RWPE2 (cell line): Measurements from ENCODE around the gene WASF2.

Experiments used
- ATAC-seq: fragments of 200-7000 bp; cut with Tn5 transposase; 3 replicates; pipeline ENCODE4 v1.9.1; 2021; ENCODE audit warnings: low read depth
- DNase-seq: peaks from one replicate; pipeline ENCODE4 v3.0.0-alpha.2; 2020; ENCODE audit warnings: low spot score
- H3K27ac ChIP-seq: fragments of 450-650 bp; 2 replicates; pipeline ENCODE4 v1.5.1; 2017; ENCODE audit warnings: mild to moderate bottlenecking; ENCODE audit not compliant: poor library complexity, severe bottlenecking
- H3K27me3 ChIP-seq: fragments of 250-450 bp; sonication (Bioruptor Pico); 2 replicates; pipeline ENCODE4 v1.5.1; 2021; ENCODE audit warnings: mild to moderate bottlenecking, moderate library complexity; ENCODE audit not compliant: insufficient read depth, poor library complexity, severe bottlenecking
- H3K36me3 ChIP-seq: fragments of 250-450 bp; sonication (Bioruptor Pico); 2 replicates; pipeline ENCODE4 v1.5.1; 2020; ENCODE audit warnings: low read depth, mild to moderate bottlenecking, moderate library complexity
- H3K4me1 ChIP-seq: fragments of 250-450 bp; sonication (Bioruptor Pico); 2 replicates; pipeline ENCODE4 v1.5.1; 2021; ENCODE audit warnings: mild to moderate bottlenecking, moderate library complexity; ENCODE audit not compliant: insufficient read depth, poor library complexity, severe bottlenecking
- H3K4me3 ChIP-seq: fragments of 250-450 bp; sonication (Bioruptor Pico); 2 replicates; pipeline ENCODE4 v1.5.1; 2021; ENCODE audit warnings: mild to moderate bottlenecking, moderate library complexity; ENCODE audit not compliant: severe bottlenecking
- H3K9me3 ChIP-seq: fragments of 250-450 bp; sonication (Bioruptor Pico); 2 replicates; pipeline ENCODE4 v1.5.1; 2021; ENCODE audit warnings: mild to moderate bottlenecking, moderate library complexity; ENCODE audit not compliant: severe bottlenecking
- CTCF ChIP-seq: fragments of 450-650 bp; IDR thresholded peaks from one replicate; pipeline ENCODE4 v1.5.1; 2017; ENCODE audit warnings: mild to moderate bottlenecking, moderate library complexity; ENCODE audit not compliant: poor library complexity, severe bottlenecking

Gene WASF2

GRCh38 chr1:27359822-27360158 is 130.2 kb downstream of the WASF2 start:
- no peak for DNase-seq
- no peaks in the 10 kb centered on the region for H3K4me1 ChIP-seq
- H3K4me3 ChIP-seq: no peak overlapping the region
- TF ChIP-seq CTCF: no peak
- H3K9me3 ChIP-seq: no peaks in the 10 kb centered on the region
- no peaks in the 10 kb centered on the region for H3K27me3 ChIP-seq
- no peak overlapping the region for H3K27ac ChIP-seq
- peaks cover 62% of the 10 kb centered on the region for H3K36me3 ChIP-seq
- ATAC-seq: no peak

GRCh38 chr1:27358928-27359313 is 131.0 kb downstream of the WASF2 start:
- H3K9me3 ChIP-seq: no peaks in the 10 kb centered on the region
- H3K27me3 ChIP-seq: no peaks in the 10 kb centered on the region
- no peak for TF ChIP-seq CTCF
- no peak for ATAC-seq
- DNase-seq: no peak
- no peak overlapping the region for H3K4me3 ChIP-seq
- no peak overlapping the region for H3K27ac ChIP-seq
- no peaks in the 10 kb centered on the region for H3K4me1 ChIP-seq
- H3K36me3 ChIP-seq: peaks cover 58% of the 10 kb centered on the region

GRCh38 chr1:27358038-27358927 is 131.7 kb downstream of the WASF2 start:
- ATAC-seq: no peak
- no peak for TF ChIP-seq CTCF

GRCh38 chr1:27357281-27358037 is 132.5 kb downstream of the WASF2 start:
- no peak overlapping the region for H3K27ac ChIP-seq
- ATAC-seq: peak; percentile 43; the same call in 1 of the 3 replicates

More at GRCh38 chr1:27358038-27358927, 131.7 kb downstream of the WASF2 start:
- Histone ChIP-seq H3K27me3 (no peaks in the 10 kb centered on the region), H3K4me1 (no peaks in the 10 kb centered on the region), H3K27ac (no peak overlapping the region), H3K4me3 (no peak overlapping the region), H3K36me3 (peaks cover 60% of the 10 kb centered on the region), H3K9me3 (no peaks in the 10 kb centered on the region)
- no peak for DNase-seq

More at GRCh38 chr1:27357281-27358037, 132.5 kb downstream of the WASF2 start:
- Histone ChIP-seq H3K4me1 (no peaks in the 10 kb centered on the region), H3K27me3 (no peaks in the 10 kb centered on the region), H3K9me3 (no peaks in the 10 kb centered on the region), H3K4me3 (no peak overlapping the region), H3K36me3 (peaks cover 62% of the 10 kb centered on the region)
- TF ChIP-seq CTCF: peak; percentile 85
- DNase-seq: no peak
